GM10266 (cell line): ENCODE data around the gene MOV10L1.

Experiments
- DNase-seq: peaks from one replicate; pipeline ENCODE4 v3.0.0; 2012; ENCODE audit errors: extremely low spot score
- CTCF ChIP-seq: IDR thresholded peaks from 2 replicates; pipeline ENCODE4 v1.5.1; 2012; ENCODE audit warnings: mild to moderate bottlenecking, low read depth; ENCODE audit not compliant: control insufficient read depth, insufficient read depth; ENCODE audit errors: missing control alignments

Gene MOV10L1

GRCh38 chr22:50089682-50090411 is at the start of gene MOV10L1:
Gene MOV10L1 (plus strand): TSS chr22:50090006. CDS start chr22:50090089, 83 bp downstream.
- no peak for DNase-seq

GRCh38 chr22:50040717-50041116 is 49.1 kb upstream of the MOV10L1 start:
- DNase-seq = no peak
- TF ChIP-seq CTCF = no peak

More at GRCh38 chr22:50089682-50090411, at the start of gene MOV10L1:
- no peak for TF ChIP-seq CTCF

GRCh38 chr22:50041361-50042065 is 48.3 kb upstream of the MOV10L1 start:
- DNase-seq = no peak
- TF ChIP-seq CTCF = no peak

- no peak for DNase-seq
- no peak for TF ChIP-seq CTCF
These were observed 45.2 kb upstream of the MOV10L1 start for GRCh38 chr22:50044485-50045118.

- no peak for DNase-seq
- no peak for TF ChIP-seq CTCF
These were observed 44.4 kb upstream of the MOV10L1 start for GRCh38 chr22:50045211-50046018.

GRCh38 chr22:50046019-50046415 is 43.8 kb upstream of the MOV10L1 start:
- TF ChIP-seq CTCF = no peak
- no peak for DNase-seq
